Panc1 (cell line): ENCODE data around the gene ARHGAP18. TPM values are rescaled to one million over a fixed set of nuclear protein-coding genes. Genes with fewer than 3 reads are reported as not detected.
A peak's percentile ranks its signal among the peaks of the same experiment; 100 is the strongest.

Experiments used
- ATAC-seq: fragments of 200-7000 bp; cut with Tn5 transposase; 2 replicates; pipeline ENCODE4 v1.9.1; 2020; ENCODE audit warnings: mild to moderate bottlenecking, moderate library complexity
- BruUV-seq: library from RNA; stranded (reverse); fragments of 400-500 nt; replicated peaks from 2 replicates; lab custom pipeline; 2021; lab: Mats Ljungman, UMichigan
- CTCF ChIA-PET: fragments of 300-600 bp; sonication (Branson Sonifier 250); formaldehyde crosslinking; loops from one replicate; lab custom pipeline; 2022; ENCODE audit warnings: antibody characterized with exemption; lab: Charles Lee
- POLR2A ChIA-PET: fragments of 300-600 bp; sonication (Branson Sonifier 250); formaldehyde crosslinking; loops from one replicate; lab custom pipeline; 2022; ENCODE audit warnings: antibody characterized with exemption; lab: Charles Lee
- DNase-seq: peaks from one replicate; pipeline ENCODE4 v3.0.0-alpha.2; 2010; ENCODE audit warnings: low read depth, low spot score
- H3K27ac ChIP-seq: 2 replicates; pipeline ENCODE4 v1.5.1; 2011; ENCODE audit warnings: mild to moderate bottlenecking, low read length, inconsistent platforms
- H3K27me3 ChIP-seq: fragments of 200-500 bp; sonication (Bioruptor generic); 2 replicates; pipeline ENCODE4 v1.6.0; 2014; ENCODE audit warnings: low read length, inconsistent platforms; ENCODE audit not compliant: control insufficient read depth, insufficient read depth
- H3K36me3 ChIP-seq: fragments of 200-500 bp; sonication (Bioruptor generic); 2 replicates; pipeline ENCODE4 v1.5.1; 2014; ENCODE audit warnings: inconsistent platforms, mild to moderate bottlenecking, low read length, moderate library complexity; ENCODE audit not compliant: control insufficient read depth, insufficient read depth
- H3K4me1 ChIP-seq: 2 replicates; pipeline ENCODE4 v1.5.1; 2011; ENCODE audit warnings: inconsistent platforms, mild to moderate bottlenecking, low read length, moderate library complexity; ENCODE audit not compliant: control insufficient read depth, insufficient read depth
- H3K4me3 ChIP-seq, 2 experiments: 2 replicates each; pipeline ENCODE4 v1.5.1; 2011 to 2012; ENCODE audit warnings: low read depth in 2 of 2, low read length in 2 of 2, mild to moderate bottlenecking in 2 of 2, inconsistent platforms in 1 of 2, moderate library complexity in 1 of 2
- H3K9me3 ChIP-seq: fragments of 200-500 bp; sonication (Bioruptor generic); 2 replicates; pipeline ENCODE4 v1.5.1; 2014; ENCODE audit warnings: low read depth, mild to moderate bottlenecking, inconsistent platforms, low read length, moderate library complexity; ENCODE audit not compliant: control insufficient read depth, insufficient read depth
- POLR2AphosphoS5 ChIP-seq: IDR thresholded peaks from 2 replicates; pipeline ENCODE4 v1.6.1; 2012; ENCODE audit warnings: mild to moderate bottlenecking, low read depth, low read length, moderate library complexity
- SIN3A ChIP-seq: IDR thresholded peaks from 2 replicates; pipeline ENCODE4 v1.6.1; 2012; ENCODE audit warnings: low read depth, mild to moderate bottlenecking, low read length, moderate library complexity, borderline replicate concordance; ENCODE audit not compliant: insufficient read depth
- TCF7L2 ChIP-seq: IDR thresholded peaks from 2 replicates; pipeline ENCODE4 v1.6.1; 2011; ENCODE audit warnings: mild to moderate bottlenecking, low read depth, low read length, inconsistent platforms
- in situ Hi-C: cut with HindIII; loops from 2 replicates; pipeline ENCODE4 v1.10.0; 2016; ENCODE audit warnings: low sequenced_read_pairs, low pct_unique_long_range_greater_than_20kb
- intact Hi-C: fragments of 100-400 bp; cut with micrococcal nuclease; formaldehyde crosslinking; loops from one replicate; pipeline ENCODE4 v1.10.0; 2022; ENCODE audit not compliant: unreplicated experiment
- total RNA-seq: library from RNA; stranded (reverse); gene quantifications from one replicate; pipeline ENCODE4 v1.2.1, GENCODE V29; 2021; ENCODE audit not compliant: unreplicated experiment
- TF ChIP-seq, protein P1 (sequence below): fragments of 450-650 bp; IDR thresholded peaks from 2 replicates; pipeline ENCODE4 v1.5.1; 2017; ENCODE audit warnings: mild to moderate bottlenecking
- TF ChIP-seq, protein P2 (sequence below), 2 experiments: IDR thresholded peaks; 2 replicates each; pipeline ENCODE4 v1.6.1; 2011 to 2012; ENCODE audit warnings: low read depth in 2 of 2, control low read depth in 1 of 2, low read length in 1 of 2, mild to moderate bottlenecking in 1 of 2, moderate library complexity in 1 of 2; ENCODE audit not compliant: insufficient read depth in 1 of 2

Gene ARHGAP18
- total RNA-seq, 1 experiment from 2014 or later = 11.6 TPM

DNA sequence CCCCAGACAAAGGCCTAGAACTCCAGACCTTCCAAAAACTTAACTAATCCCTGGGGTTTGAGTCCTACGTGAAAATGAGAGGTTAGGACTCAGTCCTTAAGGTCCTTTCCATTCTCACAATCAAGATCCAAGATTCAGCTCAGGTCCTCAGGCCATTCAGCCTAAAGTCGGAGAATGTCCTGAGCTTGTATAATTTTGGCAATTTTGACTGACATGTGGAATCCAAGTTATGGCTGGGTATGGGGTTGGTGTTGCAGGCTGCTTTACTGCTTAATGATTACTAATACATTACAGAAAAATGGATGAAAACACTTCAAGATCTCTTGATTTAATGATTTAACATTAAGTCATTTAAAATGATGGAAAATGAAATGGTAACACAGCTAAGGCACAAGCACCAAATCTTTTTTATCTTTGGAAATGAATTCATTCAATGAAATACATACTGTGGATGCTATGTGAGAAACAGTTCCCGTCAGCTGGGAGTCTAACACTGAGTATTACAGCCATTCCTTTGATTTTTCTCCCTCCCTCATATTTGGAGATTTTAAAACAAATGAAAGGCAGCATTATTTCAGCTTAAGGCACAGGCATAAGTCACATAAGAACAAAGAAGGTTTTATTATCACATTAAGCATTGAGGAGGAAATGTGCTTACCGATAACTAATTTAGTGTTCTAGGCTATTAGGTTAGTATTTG lies 1.3 kb downstream of the ARHGAP18 start:
- in situ Hi-C loops (no loop called here), intact Hi-C loops (no loop called here)
- CTCF ChIA-PET = no interaction called here
- Histone ChIP-seq H3K36me3 (no peaks in the 10 kb centered on the region; the same call in 1 of the 2 replicates), H3K9me3 (no peaks in the 10 kb centered on the region), H3K27me3 (no peaks in the 10 kb centered on the region), H3K4me3 (peak overlapping the region; percentile 63 to 72), H3K4me1 (peaks cover 3% of the 10 kb centered on the region; the same call in 1 of the 2 replicates), H3K27ac (peak overlapping the region; percentile 45; the same call in 1 of the 2 replicates)
- TF ChIP-seq, protein P1, sequence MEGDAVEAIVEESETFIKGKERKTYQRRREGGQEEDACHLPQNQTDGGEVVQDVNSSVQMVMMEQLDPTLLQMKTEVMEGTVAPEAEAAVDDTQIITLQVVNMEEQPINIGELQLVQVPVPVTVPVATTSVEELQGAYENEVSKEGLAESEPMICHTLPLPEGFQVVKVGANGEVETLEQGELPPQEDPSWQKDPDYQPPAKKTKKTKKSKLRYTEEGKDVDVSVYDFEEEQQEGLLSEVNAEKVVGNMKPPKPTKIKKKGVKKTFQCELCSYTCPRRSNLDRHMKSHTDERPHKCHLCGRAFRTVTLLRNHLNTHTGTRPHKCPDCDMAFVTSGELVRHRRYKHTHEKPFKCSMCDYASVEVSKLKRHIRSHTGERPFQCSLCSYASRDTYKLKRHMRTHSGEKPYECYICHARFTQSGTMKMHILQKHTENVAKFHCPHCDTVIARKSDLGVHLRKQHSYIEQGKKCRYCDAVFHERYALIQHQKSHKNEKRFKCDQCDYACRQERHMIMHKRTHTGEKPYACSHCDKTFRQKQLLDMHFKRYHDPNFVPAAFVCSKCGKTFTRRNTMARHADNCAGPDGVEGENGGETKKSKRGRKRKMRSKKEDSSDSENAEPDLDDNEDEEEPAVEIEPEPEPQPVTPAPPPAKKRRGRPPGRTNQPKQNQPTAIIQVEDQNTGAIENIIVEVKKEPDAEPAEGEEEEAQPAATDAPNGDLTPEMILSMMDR = no peak
- no peak for TF ChIP-seq TCF7L2
- no TSS peak for BruUV-seq
- POLR2A ChIA-PET = no interaction called here
- ATAC-seq (no peak), DNase-seq (no peak)

DNA sequence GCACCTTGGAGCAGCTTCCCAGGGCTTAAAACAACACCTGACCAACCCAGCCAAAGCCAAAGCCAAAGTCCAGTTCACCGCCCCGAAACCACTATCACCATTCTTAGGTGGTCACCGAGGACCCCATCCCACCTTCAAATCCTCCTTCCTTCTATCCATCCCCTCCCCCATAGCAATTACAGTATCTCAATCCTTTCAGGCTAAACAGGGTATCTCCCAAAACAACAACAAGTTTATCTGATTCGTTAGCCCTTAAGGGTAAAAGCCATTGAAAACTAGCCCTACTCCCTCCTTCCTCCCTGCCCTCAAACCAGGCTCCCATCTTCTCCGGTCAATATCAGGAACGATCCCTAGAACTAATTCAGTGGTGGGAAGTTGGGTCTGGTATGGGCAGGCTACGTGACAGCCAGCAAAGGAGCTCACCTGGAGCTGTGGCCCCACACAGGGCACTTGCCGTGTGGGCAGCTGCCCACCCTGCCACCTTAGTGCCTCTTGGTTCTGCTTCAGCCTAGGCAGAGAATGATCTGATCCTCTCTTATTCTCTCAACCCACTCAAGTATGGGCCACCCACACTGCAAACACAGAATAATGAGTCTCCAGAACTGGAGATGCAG lies 2.0 kb downstream of the ARHGAP18 start:
- H3K27me3 ChIP-seq = no peaks in the 10 kb centered on the region
- TF ChIP-seq SIN3A (no peak), TCF7L2 (no peak), POLR2AphosphoS5 (no peak)
- TF ChIP-seq, protein P2, sequence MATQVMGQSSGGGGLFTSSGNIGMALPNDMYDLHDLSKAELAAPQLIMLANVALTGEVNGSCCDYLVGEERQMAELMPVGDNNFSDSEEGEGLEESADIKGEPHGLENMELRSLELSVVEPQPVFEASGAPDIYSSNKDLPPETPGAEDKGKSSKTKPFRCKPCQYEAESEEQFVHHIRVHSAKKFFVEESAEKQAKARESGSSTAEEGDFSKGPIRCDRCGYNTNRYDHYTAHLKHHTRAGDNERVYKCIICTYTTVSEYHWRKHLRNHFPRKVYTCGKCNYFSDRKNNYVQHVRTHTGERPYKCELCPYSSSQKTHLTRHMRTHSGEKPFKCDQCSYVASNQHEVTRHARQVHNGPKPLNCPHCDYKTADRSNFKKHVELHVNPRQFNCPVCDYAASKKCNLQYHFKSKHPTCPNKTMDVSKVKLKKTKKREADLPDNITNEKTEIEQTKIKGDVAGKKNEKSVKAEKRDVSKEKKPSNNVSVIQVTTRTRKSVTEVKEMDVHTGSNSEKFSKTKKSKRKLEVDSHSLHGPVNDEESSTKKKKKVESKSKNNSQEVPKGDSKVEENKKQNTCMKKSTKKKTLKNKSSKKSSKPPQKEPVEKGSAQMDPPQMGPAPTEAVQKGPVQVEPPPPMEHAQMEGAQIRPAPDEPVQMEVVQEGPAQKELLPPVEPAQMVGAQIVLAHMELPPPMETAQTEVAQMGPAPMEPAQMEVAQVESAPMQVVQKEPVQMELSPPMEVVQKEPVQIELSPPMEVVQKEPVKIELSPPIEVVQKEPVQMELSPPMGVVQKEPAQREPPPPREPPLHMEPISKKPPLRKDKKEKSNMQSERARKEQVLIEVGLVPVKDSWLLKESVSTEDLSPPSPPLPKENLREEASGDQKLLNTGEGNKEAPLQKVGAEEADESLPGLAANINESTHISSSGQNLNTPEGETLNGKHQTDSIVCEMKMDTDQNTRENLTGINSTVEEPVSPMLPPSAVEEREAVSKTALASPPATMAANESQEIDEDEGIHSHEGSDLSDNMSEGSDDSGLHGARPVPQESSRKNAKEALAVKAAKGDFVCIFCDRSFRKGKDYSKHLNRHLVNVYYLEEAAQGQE (IDR thresholded peaks at IDR 0.05; ENCODE audit: insufficient read depth in 1 of 2, low read depth in 2 of 2, low read length in 1 of 2) = no peak
- TF ChIP-seq, protein P1 = no peak
- DNase-seq (no peak), ATAC-seq (no peak)
- intact Hi-C loops = no loop called here
- H3K4me1 ChIP-seq = peaks cover 3% of the 10 kb centered on the region; the same call in 1 of the 2 replicates
- in situ Hi-C loops = no loop called here
- POLR2A ChIA-PET = no interaction called here
- H3K36me3 ChIP-seq = no peaks in the 10 kb centered on the region; the same call in 1 of the 2 replicates
- no peak overlapping the region for H3K27ac ChIP-seq
- BruUV-seq = no TSS peak
- peak overlapping the region; percentile 63 to 72 for H3K4me3 ChIP-seq
- CTCF ChIA-PET = no interaction called here
- H3K9me3 ChIP-seq = no peaks in the 10 kb centered on the region
